ENCODE results near the gene FAAP20. TPM values are rescaled to one million over a fixed set of nuclear protein-coding genes. Genes with fewer than 3 reads are reported as not detected.

The FAAP20 gene
- total RNA-seq, 1 donor from 2014 or later, result 114 TPM

DNA sequence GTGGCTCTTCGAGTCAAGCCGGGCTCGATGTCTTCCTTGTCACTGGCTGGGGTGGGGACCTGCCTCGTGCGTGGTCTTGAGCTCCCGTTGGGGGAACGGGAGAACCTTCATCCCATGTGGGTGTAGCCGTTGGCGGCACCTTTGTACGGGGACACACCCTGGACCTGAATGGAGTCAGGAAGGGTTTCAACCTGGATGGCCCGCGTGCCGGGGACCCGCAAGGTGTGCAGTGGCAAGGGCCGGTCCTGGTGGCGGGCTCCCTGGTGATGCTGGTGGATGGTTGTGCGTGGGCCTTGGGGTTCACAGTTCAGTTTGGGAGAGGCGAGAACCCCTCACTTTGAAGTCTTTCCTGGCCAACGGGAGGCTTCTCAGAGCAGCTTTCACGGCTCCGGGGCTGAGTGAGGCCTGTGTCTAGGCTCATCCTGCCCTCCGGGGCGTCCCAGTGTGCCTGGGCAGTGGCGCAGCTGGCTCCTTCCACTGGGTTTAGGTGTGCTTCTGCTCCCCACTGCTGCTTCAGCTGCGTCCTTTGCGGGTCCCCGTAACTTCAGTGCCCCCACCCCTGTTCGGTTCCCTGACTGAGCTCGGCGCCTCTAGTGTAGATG lies 44.9 kb upstream of the FAAP20 start:
- DNase-seq (ENCODE audit: low read depth) (no peak), FAIRE-seq (no peak)
- Histone ChIP-seq H3K4me3 (ENCODE audit: insufficient read depth, low read depth, low read length) (no peak overlapping the region), H3K4me1 (ENCODE audit: insufficient read depth, low read length) (peaks cover 42% of the 10 kb centered on the region), H3K27me3 (ENCODE audit: insufficient read depth, low read length) (no peaks in the 10 kb centered on the region), H4K20me1 (ENCODE audit: insufficient read depth, low read length) (peaks cover 100% of the 10 kb centered on the region), H3K27ac (ENCODE audit: low read depth, low read length) (no peak overlapping the region), H3K79me2 (ENCODE audit: insufficient read depth, low read length) (peaks cover 99% of the 10 kb centered on the region), H3K9me3 (ENCODE audit: insufficient read depth, low read depth, low read length) (no peaks in the 10 kb centered on the region), H2AFZ (ENCODE audit: low read depth, low read length) (no peak overlapping the region), H3K36me3 (ENCODE audit: insufficient read depth, low read length) (peaks cover 6% of the 10 kb centered on the region), H3K9ac (ENCODE audit: low read length) (peak overlapping the region; percentile 18), H3K4me2 (ENCODE audit: low read length) (peak overlapping the region; percentile 60)
- peaks cover 9% of the 10 kb centered on the region for H3K36me3 Mint-ChIP-seq (ENCODE audit: low read depth, unreplicated experiment)
- TF ChIP-seq, protein P1, sequence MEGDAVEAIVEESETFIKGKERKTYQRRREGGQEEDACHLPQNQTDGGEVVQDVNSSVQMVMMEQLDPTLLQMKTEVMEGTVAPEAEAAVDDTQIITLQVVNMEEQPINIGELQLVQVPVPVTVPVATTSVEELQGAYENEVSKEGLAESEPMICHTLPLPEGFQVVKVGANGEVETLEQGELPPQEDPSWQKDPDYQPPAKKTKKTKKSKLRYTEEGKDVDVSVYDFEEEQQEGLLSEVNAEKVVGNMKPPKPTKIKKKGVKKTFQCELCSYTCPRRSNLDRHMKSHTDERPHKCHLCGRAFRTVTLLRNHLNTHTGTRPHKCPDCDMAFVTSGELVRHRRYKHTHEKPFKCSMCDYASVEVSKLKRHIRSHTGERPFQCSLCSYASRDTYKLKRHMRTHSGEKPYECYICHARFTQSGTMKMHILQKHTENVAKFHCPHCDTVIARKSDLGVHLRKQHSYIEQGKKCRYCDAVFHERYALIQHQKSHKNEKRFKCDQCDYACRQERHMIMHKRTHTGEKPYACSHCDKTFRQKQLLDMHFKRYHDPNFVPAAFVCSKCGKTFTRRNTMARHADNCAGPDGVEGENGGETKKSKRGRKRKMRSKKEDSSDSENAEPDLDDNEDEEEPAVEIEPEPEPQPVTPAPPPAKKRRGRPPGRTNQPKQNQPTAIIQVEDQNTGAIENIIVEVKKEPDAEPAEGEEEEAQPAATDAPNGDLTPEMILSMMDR (IDR thresholded peaks at IDR 0.05; ENCODE audit: insufficient read depth, low read depth, low read length), result no peak
- no peak for TF ChIP-seq EZH2 (IDR thresholded peaks at IDR 0.05; ENCODE audit: insufficient read depth, low read length)
- H3K27me3 Mint-ChIP-seq (ENCODE audit: low read depth, unreplicated experiment), result no peaks in the 10 kb centered on the region
- H3K4me3 Mint-ChIP-seq (ENCODE audit: unreplicated experiment), result no peak overlapping the region
- H3K27ac Mint-ChIP-seq (ENCODE audit: unreplicated experiment), result no peak overlapping the region
- no peaks in the 10 kb centered on the region for H3K9me3 Mint-ChIP-seq (ENCODE audit: unreplicated experiment)
- H3K4me1 Mint-ChIP-seq (ENCODE audit: low read depth, unreplicated experiment), result peaks cover 29% of the 10 kb centered on the region

DNA sequence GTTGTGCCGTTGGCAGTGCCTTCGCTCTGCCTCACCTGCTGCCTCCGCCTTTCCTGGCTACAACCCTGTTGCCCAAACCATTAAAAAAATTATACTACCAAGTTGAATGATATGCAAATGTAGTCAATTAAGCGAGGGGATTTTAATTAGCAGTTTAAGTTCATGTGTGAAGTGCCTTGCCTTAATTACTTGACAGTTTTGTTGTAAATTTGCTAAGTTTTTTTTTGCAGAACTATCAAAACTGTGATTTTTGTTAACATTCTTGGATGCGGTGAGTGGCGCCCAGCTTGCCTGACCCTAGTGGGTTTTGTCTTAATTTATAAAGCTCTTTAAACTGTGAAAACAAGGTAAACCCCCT lies 44.4 kb upstream of the FAAP20 start:
- H3K4me1 Mint-ChIP-seq (ENCODE audit: low read depth, unreplicated experiment), result peaks cover 32% of the 10 kb centered on the region
- no peak for TF ChIP-seq EZH2 (IDR thresholded peaks at IDR 0.05; ENCODE audit: insufficient read depth, low read length)
- TF ChIP-seq, protein P1 (IDR thresholded peaks at IDR 0.05; ENCODE audit: insufficient read depth, low read depth, low read length), result no peak
- no peak overlapping the region for H2AFZ ChIP-seq (ENCODE audit: low read depth, low read length)

GRCh38 chr1:2238361-2239012 lies 43.9 kb upstream of the FAAP20 start:
- Mint-ChIP-seq H3K27ac (ENCODE audit: unreplicated experiment) (no peak overlapping the region), H3K36me3 (ENCODE audit: low read depth, unreplicated experiment) (peaks cover 9% of the 10 kb centered on the region), H3K4me1 (ENCODE audit: low read depth, unreplicated experiment) (peaks cover 31% of the 10 kb centered on the region), H3K27me3 (ENCODE audit: low read depth, unreplicated experiment) (no peaks in the 10 kb centered on the region), H3K4me3 (ENCODE audit: unreplicated experiment) (no peak overlapping the region), H3K9me3 (ENCODE audit: unreplicated experiment) (no peaks in the 10 kb centered on the region)
- H3K9me3 ChIP-seq (ENCODE audit: insufficient read depth, low read depth, low read length), result no peaks in the 10 kb centered on the region
- H3K4me1 ChIP-seq (ENCODE audit: insufficient read depth, low read length), result peaks cover 51% of the 10 kb centered on the region
- DNase-seq (ENCODE audit: low read depth) (no peak), FAIRE-seq (no peak)
- H3K36me3 ChIP-seq (ENCODE audit: insufficient read depth, low read length), result peaks cover 6% of the 10 kb centered on the region
- no peak overlapping the region for H3K27ac ChIP-seq (ENCODE audit: low read depth, low read length)
- TF ChIP-seq, protein P1 (IDR thresholded peaks at IDR 0.05; ENCODE audit: insufficient read depth, low read depth, low read length), result no peak
- TF ChIP-seq EZH2 (IDR thresholded peaks at IDR 0.05; ENCODE audit: insufficient read depth, low read length), result no peak
- no peaks in the 10 kb centered on the region for H3K27me3 ChIP-seq (ENCODE audit: insufficient read depth, low read length)
- peak overlapping the region; percentile 21 for H3K4me2 ChIP-seq (ENCODE audit: low read length)
- no peak overlapping the region for H3K9ac ChIP-seq (ENCODE audit: low read length)
- no peak overlapping the region for H2AFZ ChIP-seq (ENCODE audit: low read depth, low read length)
- H3K4me3 ChIP-seq (ENCODE audit: insufficient read depth, low read depth, low read length), result no peak overlapping the region
- peaks cover 100% of the 10 kb centered on the region for H3K79me2 ChIP-seq (ENCODE audit: insufficient read depth, low read length)
- peaks cover 100% of the 10 kb centered on the region for H4K20me1 ChIP-seq (ENCODE audit: insufficient read depth, low read length)

More for the DNA sequence above, 44.4 kb upstream of the FAAP20 start:
- H3K27me3 ChIP-seq (ENCODE audit: insufficient read depth, low read length), result no peaks in the 10 kb centered on the region
- peaks cover 6% of the 10 kb centered on the region for H3K36me3 ChIP-seq (ENCODE audit: insufficient read depth, low read length)
- peaks cover 47% of the 10 kb centered on the region for H3K4me1 ChIP-seq (ENCODE audit: insufficient read depth, low read length)
- peaks cover 99% of the 10 kb centered on the region for H3K79me2 ChIP-seq (ENCODE audit: insufficient read depth, low read length)
- FAIRE-seq (no peak), DNase-seq (ENCODE audit: low read depth) (no peak)
- no peaks in the 10 kb centered on the region for H3K9me3 ChIP-seq (ENCODE audit: insufficient read depth, low read depth, low read length)
- H3K27ac ChIP-seq (ENCODE audit: low read depth, low read length), result no peak overlapping the region
- no peak overlapping the region for H3K9ac ChIP-seq (ENCODE audit: low read length)
- Mint-ChIP-seq H3K9me3 (ENCODE audit: unreplicated experiment) (no peaks in the 10 kb centered on the region), H3K36me3 (ENCODE audit: low read depth, unreplicated experiment) (peaks cover 9% of the 10 kb centered on the region), H3K27me3 (ENCODE audit: low read depth, unreplicated experiment) (no peaks in the 10 kb centered on the region), H3K4me3 (ENCODE audit: unreplicated experiment) (no peak overlapping the region), H3K27ac (ENCODE audit: unreplicated experiment) (no peak overlapping the region)
- H4K20me1 ChIP-seq (ENCODE audit: insufficient read depth, low read length), result peaks cover 100% of the 10 kb centered on the region
- peak overlapping the region; percentile 21 for H3K4me2 ChIP-seq (ENCODE audit: low read length)
- H3K4me3 ChIP-seq (ENCODE audit: insufficient read depth, low read depth, low read length), result no peak overlapping the region
